ENCODE measurements around the gene CGREF1.
"Not testable (repeated sequence)": the region's sequence is repeated elsewhere in the genome, so short reads cannot be mapped to it uniquely, and the experiment has no call there.

CGREF1 gene

DNA sequence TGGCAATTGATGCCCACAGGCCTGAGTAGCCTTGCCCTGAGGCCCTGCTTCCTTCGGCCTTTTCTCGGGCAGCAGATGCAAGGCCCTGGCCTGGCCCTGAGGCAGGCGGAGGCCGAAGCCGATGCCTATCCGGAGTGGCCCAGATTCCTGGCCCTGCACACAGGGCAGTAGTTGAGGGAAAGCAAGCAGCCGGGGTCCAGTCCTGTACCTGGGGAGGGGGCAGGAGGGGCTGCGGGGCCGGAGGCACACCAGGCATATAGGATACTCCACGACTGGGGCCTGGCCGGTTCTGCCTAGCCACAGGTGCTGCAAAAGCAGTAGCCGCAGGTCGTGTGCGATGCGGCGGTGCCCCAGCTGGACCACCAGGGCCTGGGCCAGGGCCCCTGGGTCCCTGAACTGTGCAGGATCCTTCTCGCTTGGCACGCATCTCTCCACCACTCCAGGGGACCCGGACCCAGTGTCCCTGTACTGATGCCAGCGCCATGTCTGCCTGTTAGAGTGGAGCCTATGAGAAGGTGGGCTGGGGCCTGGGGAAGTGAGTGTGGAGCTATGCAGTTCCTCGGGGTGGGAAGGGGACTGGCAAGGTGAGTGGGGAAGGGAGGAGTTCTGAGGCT is 18.5 kb upstream of the CGREF1 start:
- DNase-seq = no peak

DNA sequence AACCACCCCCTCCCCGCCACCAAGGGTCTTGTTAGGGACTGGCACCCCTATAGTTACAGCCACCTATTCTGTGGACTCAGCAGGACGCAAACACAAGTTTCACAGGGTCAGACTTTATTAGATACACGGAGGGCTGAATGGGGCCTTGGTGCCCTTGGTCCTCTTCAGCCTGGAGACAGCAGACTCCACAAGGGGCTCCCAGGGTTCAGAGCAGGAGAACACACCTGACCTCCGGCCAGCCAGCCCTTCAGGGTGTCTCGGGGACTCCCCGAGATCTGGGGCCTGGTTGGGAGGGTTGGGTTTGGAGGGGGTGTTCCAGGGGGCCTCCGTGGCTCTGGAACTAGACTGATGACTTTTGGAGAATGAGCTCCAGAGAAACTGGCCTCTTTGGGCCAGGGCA is 17.8 kb upstream of the CGREF1 start:
- DNase-seq = no peak

DNA sequence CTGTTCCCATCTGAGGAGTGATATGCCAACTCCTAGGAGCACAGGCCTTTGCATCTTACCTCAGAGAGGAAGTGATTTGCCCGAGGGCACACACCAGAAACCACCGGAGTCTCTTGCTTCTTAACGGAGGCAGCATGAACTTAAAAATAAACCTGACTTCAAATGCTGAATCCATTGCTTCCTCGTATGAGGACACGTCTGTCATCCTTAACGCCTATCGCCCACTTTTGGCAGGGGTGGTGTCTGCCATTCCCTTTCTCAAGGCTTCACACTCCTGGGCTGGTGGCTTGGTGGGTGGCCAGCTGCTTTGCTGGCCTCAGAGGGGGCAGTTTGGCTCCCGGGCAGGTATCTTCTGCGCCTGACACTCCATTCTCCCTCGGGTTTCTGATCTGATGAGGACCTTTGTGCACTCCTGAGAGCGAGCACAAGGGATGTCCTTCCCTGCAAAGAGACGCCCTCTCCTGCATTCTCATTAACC is 16.6 kb upstream of the CGREF1 start:
- DNase-seq = no peak

DNA sequence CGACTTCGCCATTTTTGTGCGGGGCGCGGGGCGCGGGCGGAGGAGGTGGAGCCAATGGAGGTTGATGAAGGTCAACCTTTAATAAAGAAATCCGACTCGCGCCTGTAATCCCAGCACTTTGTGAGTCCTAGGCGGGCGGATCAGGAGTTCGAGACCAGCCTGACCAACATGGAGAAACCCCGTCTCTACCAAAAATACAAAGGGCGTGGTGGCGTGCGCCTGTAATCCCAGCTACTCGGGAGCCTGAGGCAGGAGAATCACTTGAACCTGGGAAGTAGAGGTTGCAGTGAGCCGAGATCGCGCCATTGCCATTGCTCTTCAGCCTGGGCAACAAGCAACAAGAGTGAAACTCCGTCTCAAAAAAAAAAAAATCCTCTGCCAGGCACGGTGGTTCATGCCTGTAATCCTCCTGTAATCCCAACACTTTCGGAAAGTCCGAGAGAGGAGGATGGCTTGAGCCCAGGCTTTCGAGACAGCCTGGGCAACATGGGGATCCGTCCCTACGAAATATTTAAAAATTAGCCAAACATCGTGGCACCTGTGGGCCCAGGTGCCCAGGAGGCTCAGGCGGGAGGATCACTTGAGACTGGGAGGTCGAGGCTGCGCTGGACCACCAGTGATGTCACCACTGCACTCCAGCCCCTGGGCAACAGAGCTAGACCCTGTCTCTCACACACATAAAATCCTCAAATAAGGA is 16.0 kb upstream of the CGREF1 start:
- no peak for DNase-seq

DNA sequence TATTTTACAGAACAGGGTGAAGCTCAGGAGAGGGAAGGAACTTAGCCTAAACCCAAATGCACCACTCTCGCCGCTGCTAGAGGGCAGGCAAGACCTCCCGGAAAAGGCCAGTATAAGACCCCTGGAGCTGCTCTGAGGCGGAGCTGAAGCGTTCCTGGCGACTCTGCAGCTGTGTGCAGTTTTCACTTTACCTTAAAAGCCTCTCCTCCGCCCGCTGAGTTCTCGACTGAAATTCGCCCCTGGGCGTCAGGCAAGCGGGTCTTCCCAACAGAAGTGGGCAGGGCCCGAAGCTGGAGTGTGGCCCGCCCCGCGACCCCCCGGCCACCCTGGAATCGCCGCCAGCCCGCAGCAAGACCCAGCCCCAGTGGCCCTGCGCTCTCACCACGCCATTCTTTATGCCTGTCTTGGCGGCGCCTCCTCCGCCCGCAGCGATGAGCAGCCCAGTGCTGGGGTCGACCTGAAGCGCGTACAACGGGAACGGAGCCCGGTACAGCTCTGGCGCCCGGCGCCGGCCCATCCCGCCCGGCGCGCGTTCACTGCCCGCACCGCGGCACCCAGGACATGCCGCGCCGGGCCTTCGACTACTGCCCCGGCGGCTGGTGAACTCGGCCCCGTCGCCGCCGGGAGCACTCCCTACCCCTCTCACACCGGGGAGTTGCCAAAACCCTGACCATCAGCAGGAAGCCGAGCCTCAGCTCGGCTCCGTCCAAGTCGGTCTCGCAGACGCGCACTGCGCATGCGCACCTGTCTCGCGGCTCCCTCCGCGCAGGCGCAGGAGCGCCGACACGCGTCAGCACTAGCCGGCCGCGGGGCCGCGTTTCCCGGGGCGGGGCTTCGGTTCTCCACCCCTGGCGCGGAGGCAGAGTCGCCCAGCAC is 15.2 kb upstream of the CGREF1 start, which contains the start of gene PREB:
Gene PREB, minus strand, starts transcription at position 732 of the 876 bp plus-strand sequence. Its CDS starts 215 bp downstream, at position 517.
- DNase-seq = peak; percentile 98

DNA sequence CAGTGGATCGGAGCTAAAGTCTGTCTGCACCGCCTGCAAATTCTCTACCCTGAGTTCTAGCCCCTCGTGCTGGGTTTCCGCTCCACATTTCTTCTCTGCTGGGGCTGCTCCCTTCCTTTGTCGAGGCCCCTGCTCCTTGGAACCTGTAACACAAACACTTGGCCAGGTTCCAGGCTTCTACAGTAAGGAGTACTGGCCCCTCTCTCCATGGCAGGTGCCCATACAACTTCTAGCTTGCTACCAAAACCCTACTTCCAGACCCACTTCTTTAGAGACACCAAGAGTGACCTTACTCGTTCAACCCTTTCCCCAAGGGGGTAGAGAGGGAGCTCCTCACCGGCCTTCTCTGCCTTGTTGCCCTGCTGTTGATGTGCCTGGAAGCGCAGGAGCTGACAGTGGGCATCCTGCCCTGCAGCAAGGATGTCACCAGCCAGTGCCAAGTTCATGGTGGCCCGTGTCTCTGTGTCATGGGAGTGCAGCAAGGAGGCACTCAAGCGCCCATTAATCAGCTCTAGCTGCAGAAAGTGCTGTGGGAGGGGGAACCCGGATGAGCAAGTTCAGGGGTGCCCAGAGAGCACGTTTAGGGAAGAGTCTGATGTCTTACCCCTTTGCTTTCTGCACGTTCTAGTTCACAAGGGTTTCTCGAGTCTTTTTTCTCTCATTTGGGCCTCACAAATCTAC is 14.4 kb upstream of the CGREF1 start:
- no peak for DNase-seq

DNA sequence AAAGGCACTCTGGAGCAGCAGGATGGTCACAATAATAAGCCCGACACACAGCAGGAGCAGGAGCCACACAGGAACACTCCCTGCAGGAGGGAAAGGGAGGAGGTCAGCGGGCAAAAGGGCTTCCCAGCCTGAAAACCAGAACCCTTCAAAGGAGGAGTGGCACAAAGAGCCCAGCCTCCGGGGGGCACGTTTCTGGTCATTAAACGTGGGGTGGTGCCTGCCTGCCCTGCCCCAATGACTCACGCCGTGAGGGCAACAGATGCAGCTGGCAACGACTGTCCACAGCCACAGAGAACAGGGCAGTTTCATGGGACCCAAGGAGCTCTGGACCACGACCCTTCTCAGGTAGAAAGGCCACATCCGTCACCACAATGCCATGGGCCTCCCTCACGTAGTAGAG is 12.5 kb upstream of the CGREF1 start:
- DNase-seq = no peak

DNA sequence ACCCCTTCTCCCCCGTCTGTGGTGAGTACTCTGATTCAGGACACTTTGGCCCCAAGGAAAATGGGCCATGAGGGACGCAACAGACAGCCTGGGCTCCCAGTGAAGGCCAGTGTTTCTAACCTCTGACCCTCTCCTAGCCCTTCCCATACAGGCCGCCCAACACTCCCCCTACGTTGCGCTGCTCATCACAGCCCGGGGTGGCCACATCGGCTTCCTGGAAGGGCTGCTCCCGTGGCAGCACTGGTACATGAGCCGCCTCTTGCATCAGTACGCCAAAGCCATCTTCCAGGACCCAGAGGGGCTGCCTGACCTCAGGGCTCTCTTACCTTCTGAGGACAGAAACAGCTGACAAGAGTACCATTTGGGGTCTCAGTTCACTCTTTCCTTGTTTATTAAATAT is 11.5 kb upstream of the CGREF1 start:
- no peak for DNase-seq

DNA sequence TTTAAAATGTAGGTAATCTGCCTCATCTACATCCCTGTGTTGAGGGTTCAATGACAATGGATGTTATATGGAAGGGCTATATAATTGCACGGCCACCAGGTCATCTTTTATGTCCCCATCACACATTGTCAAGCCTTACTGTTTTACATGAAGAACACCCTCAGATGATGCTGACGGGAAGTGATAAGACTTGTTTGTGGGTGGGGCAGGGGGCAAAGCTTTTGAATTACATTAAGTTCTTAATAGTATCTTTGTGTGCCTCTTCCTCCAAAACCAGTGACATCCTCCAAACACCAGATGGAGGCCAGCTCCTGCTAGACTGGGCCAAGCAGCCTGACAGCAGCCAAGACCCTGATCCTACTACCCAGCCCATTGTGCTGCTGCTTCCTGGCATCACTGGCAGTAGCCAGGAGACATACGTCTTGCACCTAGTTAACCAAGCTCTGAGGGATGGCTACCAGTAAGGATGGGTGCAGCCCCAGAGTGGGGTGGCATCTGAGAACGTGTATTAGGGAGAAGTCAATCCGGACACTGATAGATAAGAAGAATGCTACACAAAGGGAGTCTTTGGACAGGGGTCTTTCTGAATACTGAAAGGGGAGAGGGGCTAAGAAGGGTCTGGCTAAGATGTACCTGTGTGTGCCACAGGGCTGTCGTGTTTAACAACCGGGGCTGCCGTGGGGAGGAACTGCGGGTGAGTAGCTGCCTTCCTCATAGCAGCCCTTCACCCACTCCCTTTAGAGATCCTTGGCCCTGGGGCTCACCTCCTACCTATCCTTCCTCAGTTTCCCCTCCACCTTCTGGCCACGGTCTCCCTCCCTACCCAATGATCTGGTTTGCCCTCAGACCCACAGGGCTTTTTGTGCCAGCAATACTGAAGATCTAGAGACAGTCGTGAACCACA is 10.0 kb upstream of the CGREF1 start:
- no peak for DNase-seq

DNA sequence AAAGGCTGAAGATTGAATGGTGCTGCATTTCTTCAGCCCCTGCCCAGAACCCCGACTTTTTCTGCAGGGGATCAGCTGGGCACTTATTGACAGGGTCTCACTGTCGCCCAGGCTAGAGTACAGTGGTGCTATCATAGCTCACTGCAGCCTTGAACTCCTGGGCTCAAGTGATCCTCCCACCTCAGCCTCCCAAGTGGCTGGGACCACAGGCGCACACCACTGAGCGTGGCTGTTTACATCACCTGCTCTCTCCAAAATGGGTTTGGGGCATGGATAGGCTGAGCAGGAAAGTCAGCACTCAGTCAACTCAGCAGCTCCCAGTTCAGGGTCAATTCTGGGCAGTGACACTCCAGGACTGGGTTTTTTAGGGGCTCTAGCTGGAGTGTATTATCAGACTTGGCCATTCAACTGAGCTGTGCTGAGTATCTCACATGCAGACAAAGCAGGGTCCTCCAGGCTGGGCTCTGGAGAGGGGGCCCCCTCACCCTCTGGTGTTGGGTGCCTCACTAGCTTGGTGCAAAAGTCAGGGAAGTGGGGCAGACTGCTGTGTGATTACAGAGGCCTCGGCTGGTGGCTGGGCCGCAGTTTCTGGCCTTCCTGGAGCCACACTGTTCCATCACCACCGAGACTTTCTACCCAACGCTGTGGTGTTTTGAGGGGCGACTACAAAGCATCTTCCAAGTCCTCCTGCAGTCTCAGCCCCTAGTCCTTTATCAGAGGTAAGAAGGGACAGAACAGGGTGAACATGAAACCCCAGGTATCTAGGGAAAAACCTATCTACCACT is 9.1 kb upstream of the CGREF1 start:
- no peak for DNase-seq

DNA sequence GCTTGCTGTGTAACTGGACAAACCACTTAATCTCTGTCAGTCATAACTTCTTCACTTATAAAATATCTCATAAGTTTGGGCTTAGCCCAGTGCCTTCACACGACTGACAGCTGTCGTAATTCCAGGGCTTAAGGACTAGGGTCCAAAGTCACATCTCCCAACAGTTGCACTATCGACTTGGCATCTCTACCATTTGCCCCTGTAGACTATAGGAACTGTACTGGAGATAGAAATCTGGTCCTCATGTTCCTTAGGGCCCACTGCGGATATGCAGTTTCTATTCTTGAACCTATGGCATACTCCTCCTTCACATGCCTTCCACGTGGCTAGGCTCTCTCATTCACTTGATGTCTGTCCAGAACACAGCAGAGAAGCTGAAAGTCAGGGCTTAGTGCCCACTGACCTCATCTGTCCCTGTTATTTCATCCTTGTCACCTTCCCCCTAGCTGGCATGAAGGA is 7.4 kb upstream of the CGREF1 start:
- DNase-seq = no peak

DNA sequence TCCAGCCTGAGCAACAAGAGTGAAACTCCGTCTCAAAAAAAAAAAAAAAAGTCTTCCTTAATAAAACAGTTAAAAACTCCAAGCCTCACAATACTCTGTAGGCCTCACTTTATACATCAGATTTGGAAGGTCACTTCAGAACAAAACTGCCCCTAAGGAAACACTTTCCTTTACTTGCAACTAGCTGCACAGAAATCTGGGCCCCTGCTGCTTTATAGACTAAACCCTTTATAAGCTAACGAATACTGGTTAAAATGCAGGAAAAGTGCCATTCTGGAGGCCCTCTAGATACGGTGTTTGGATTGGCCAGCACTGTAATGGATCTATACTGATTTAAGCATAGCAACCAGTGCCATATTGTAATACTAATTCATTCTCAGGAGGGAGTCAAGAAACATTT is 6.2 kb upstream of the CGREF1 start:
- no peak for DNase-seq

DNA sequence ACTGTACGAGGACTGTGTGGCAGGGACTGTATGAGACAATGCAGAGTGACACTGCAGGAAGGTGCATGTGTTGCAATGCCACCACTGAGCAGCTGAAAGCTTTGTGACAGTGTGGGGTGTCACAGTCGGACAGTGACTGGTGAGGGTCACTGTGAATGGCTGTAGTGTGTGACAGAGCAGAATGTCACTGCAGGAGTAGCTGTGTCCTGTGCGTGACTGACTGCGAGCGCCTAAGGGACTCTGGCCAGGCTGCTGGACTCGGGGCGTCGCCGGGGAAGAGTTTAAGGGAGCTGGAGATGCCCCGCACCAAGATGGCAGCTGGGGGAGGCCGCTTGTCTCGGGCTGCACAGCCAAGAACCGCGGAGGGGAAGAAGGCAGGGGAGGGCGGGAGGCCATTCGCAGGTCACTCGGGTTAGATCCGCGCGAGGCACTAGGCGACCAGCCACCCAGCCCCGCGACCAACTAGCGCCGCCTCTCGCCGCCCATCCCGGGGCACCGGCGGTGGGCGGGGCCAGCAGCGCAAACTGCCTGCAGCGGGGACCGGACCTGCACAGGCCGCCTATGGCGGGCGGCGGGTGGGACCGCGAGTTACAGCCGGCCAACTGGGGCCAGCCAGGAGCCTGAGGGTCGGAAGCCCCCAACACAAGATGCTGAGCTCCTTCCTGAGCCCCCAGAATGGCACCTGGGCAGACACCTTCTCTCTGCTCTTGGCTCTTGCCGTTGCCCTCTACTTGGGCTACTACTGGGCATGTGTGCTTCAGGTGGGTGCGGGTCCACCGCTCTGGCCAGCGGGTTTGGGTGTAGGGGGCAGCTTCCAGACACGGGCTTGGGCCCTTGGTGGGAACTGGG is 4.6 kb upstream of the CGREF1 start, which contains the start of gene ABHD1:
Gene ABHD1, plus strand, starts transcription at position 514 of the 849 bp plus-strand sequence. Its CDS starts 134 bp downstream, at position 648.
- DNase-seq = peak; percentile 39

DNA sequence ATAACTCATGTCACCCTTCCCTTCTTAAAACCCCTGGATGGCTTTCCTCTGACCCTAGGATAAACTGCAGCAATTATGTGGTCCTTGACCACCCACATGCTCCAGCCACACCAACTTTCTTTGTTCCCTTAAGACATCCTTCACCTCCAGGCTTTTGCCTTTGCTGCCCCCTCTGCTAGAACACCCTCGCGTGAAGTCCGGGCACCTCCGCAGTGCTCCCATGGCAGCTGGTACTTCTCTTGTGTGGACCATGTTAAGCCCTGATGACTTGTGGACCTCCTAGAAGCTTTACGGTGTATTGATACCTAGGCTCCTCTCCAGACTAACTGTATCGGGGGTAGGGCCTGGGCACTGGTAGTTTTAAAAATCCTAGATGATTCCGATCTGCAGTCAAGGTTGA is 3.9 kb upstream of the CGREF1 start:
- no peak for DNase-seq

DNA sequence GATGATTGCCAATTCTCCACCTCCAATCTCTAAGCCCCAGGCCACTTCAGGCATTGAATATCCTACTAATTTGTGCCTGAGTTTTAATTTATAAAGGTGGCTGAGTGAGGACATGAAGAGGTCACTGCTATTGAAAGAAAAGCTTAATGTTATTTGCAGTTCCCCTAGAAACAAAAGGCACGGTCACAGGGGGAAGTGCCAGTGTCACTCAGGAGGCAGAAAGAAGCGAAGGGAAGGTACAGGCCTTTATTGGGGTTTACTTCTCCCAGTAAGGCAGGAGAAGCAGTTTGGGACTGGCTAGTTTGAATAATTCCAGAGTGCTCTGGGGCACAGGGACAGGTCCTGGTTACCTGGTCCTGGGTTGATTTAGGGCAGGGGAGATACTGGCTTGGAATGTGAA is 3.0 kb upstream of the CGREF1 start:
- DNase-seq = no peak

DNA sequence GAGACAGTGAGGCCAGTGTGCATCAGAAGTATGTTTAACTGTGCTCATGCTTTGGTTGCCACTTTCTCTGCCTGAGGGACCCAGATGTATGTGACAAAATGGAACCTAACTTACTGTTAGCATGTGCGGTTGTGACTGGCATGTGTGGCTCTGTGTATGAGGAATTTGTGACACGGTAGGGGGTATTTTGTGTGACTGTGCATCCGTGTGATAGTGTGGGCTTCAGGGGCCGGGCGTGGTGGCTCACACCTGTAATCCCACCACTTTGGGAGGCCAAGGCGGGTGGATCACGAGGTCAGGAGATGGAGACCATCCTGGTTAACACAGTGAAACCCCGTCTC is 372 bp upstream of the CGREF1 start:
- not testable (repeated sequence) for DNase-seq

DNA sequence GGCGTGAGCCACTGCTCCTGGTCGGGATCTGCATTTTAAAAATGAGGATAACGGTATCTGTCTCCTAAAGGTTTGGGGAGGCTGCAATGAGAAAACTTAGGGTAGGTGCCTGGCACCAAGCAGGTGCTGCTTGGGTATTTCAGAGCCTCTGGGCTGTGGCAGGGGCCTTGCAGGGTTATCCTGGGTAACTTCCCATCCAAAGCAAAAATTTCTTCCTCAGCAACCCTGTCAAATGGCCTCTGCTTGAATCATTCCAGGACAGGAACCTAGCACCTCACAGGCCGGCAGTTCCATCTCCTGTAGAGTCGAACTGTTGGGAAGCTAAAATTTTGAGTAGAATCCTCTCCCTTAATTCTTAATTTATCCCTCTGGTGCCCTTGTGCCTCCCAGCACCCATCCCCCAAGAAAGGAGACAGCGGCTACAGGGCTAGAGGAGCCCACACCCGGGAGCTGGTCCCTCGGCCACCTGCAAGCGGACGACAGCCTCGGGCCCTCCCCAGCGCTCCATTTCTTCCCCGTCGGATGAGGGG is 868 bp downstream of the CGREF1 start:
- DNase-seq = no peak

DNA sequence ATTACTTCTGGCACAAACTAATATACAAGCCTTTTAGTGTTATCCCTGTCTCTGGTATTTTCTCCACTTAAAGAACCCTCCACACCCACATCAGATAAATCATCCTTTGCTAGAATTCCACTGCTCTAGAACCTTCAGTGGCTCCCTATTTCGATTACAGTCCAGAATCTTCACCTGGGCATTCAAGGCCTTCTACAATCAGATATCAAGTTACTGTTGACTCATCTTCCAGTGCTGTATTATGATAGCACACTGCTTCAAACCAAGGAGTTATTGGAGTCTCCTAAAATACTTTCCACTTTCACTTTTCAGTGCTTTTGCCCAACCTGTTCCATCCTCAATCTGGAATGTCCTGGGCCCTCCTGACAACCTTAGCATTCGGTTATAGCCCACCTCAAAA is 3.4 kb downstream of the CGREF1 start:
- DNase-seq = no peak

DNA sequence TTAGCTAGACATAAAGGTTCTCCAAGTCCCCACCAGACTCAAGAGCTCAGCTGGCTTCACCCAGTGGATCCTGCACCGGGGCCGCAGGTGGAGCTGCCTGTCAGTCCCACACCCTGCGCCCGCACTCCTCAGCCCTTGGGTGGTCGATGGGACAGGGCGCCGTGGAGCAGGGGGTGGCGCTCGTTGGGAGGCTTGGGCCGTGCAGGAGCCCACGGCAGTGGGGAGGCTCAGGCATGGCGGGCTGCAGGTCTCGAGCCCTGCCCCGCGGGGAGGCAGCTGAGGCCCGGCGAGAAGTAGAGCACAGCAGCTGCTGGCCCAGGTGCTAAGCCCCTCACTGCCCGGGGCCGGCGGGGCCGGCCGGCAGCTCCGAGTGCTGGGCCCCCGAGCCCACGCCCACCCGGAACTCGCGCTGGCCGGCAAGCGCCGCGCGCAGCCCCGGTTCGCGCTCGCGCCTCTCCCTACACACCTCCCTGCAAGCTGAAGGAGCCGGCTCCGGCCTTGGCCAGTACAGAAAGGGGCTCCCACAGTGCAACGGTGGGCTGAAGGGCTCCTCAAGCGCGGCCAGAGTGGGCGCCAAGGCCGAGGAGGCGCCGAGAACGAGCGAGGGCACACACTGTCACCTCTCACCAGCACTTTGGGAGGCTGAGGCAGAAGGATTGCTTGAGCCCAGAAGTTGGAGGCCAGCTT is 7.4 kb downstream of the CGREF1 start:
- not testable (repeated sequence) for DNase-seq
